ENCODE measurements around the gene MALRD1.

Gene MALRD1

DNA sequence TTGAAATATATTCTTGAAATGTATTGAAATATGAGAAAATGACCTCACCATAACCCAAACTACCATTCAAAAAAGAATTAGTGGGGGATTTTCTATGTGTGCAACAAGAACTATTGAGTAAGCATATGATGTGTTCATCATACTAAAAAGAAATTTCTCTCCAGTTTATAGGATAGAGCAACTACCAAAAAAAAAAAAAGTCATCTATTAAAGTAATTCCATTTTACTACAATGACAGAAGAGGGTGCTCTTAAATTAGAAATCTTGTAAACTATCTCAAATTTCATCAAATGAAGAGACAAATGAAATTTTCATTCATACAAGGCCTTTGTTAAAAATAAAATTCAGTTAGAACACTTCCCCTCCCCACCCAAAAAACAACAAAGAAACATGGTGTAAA lies 572.2 kb downstream of the MALRD1 start:
- Histone ChIP-seq H3K79me2 (ENCODE audit: low read length) (no peaks in the 10 kb centered on the region), H3K4me1 (ENCODE audit: low read length) (no peaks in the 10 kb centered on the region)
- TF ChIP-seq, protein P1, sequence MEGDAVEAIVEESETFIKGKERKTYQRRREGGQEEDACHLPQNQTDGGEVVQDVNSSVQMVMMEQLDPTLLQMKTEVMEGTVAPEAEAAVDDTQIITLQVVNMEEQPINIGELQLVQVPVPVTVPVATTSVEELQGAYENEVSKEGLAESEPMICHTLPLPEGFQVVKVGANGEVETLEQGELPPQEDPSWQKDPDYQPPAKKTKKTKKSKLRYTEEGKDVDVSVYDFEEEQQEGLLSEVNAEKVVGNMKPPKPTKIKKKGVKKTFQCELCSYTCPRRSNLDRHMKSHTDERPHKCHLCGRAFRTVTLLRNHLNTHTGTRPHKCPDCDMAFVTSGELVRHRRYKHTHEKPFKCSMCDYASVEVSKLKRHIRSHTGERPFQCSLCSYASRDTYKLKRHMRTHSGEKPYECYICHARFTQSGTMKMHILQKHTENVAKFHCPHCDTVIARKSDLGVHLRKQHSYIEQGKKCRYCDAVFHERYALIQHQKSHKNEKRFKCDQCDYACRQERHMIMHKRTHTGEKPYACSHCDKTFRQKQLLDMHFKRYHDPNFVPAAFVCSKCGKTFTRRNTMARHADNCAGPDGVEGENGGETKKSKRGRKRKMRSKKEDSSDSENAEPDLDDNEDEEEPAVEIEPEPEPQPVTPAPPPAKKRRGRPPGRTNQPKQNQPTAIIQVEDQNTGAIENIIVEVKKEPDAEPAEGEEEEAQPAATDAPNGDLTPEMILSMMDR (IDR thresholded peaks at IDR 0.05; ENCODE audit: low read depth, low read length), result no peak
- no peak for TF ChIP-seq EZH2phosphoT487 (IDR thresholded peaks at IDR 0.05; ENCODE audit: low read depth)

DNA sequence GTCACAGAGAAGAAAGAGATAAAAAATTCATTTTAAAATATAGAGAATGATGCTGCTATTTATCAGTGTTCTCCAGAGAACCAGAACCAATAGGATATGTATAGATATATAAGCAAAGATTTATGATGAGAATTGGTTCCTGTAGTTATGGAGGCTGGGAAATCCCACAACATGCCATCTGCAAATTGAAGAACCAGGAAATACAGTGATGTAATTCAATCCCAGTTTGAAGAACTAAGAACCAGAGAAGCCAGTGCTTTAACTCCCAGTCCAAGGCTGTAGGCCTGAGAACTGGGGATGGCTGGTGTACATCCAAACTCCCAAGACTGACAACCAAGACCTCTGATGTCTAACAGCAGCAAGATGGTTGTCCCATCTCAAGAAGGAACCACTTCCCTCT lies 574.7 kb downstream of the MALRD1 start:
- H3K9me3 ChIP-seq (ENCODE audit: insufficient read depth, low read length), result no peaks in the 10 kb centered on the region
- H3K79me2 ChIP-seq (ENCODE audit: low read length), result no peaks in the 10 kb centered on the region
- H3K27ac ChIP-seq (ENCODE audit: low read length), result no peak overlapping the region
- H4K20me1 ChIP-seq (ENCODE audit: insufficient read depth, low read length), result no peaks in the 10 kb centered on the region
- H3K4me3 ChIP-seq (ENCODE audit: low read length), result no peak overlapping the region
- TF ChIP-seq EZH2phosphoT487 (IDR thresholded peaks at IDR 0.05; ENCODE audit: low read depth), result no peak
- TF ChIP-seq, protein P1 (IDR thresholded peaks at IDR 0.05; ENCODE audit: low read depth, low read length), result no peak
- no peaks in the 10 kb centered on the region for H3K27me3 ChIP-seq (ENCODE audit: low read depth, low read length)
- H2AFZ ChIP-seq (ENCODE audit: low read depth, low read length), result no peak overlapping the region
- H3K4me2 ChIP-seq (ENCODE audit: low read length), result no peak overlapping the region
- H3K36me3 ChIP-seq (replicated peaks; ENCODE audit: low read depth, low read length), result no peaks in the 10 kb centered on the region
- no peak overlapping the region for H3K9ac ChIP-seq (ENCODE audit: low read length)
- no peaks in the 10 kb centered on the region for H3K4me1 ChIP-seq (ENCODE audit: low read length)

More for the DNA sequence above, 572.2 kb downstream of the MALRD1 start:
- no peaks in the 10 kb centered on the region for H3K9me3 ChIP-seq (ENCODE audit: insufficient read depth, low read length)
- no peak overlapping the region for H3K27ac ChIP-seq (ENCODE audit: low read length)
- H3K36me3 ChIP-seq (replicated peaks; ENCODE audit: low read depth, low read length), result no peaks in the 10 kb centered on the region
- H3K4me3 ChIP-seq (ENCODE audit: low read length), result no peak overlapping the region
- no peak overlapping the region for H3K9ac ChIP-seq (ENCODE audit: low read length)
- H2AFZ ChIP-seq (ENCODE audit: low read depth, low read length), result no peak overlapping the region
- H3K4me2 ChIP-seq (ENCODE audit: low read length), result no peak overlapping the region
- no peaks in the 10 kb centered on the region for H3K27me3 ChIP-seq (ENCODE audit: low read depth, low read length)
- H4K20me1 ChIP-seq (ENCODE audit: insufficient read depth, low read length), result no peaks in the 10 kb centered on the region

DNA sequence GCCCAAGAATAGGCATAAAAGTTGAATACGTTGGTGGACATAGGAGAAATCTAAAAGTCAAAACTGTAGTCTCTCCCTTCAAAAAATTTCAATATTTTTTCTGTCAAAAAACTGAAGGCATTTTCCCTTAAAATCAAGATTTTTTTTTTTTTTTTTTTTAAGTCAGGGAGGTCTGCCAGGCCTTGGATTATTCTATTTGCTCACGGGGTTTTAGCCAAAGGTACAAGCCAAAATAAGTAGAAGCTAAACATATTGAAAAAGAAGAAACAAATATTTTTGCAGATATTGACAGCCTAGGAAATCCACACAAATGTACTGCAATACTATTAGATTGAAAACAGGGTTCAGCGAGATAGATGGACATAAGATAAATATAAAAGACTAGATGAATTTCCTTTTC lies 577.6 kb downstream of the MALRD1 start:
- Histone ChIP-seq H2AFZ (ENCODE audit: low read depth, low read length) (no peak overlapping the region), H4K20me1 (ENCODE audit: insufficient read depth, low read length) (no peaks in the 10 kb centered on the region)

DNA sequence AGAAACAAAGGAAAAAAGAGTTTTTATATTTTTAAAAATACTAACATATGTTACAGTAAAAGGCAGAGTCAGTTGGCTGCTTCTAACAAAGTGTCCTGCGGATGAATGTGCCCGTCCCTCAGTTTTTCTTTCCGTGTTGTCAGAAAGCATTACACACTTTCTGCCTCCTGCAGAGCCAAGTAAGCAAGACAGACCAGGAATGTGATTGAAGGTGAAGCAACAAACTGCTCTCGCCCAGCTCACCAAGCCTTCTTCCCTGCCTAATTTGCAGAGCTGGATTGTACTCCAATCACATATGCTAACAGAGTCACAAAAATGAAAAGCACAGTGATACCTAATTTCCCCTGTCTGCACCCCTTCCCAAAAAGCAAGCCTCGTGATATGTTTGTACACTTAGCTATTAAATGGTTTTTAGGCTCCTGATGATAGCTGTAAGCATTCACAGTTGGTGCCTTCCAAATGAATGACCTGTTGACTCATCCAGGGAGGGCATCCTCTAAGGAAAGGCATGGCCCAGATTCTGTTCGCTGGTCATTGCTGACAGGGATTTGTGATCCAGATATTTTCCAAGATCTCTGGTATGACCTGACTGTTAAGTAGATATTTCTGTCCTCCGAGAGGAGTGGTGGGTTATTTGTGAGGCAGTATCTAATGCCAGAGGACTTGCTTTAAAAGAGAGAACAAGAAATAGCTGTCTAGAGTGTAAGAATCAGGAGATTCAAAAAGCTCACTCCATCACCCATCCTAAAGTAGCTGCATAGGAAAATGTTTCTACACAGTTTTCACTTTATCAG lies 580.4 kb downstream of the MALRD1 start:
- Histone ChIP-seq H3K36me3 (replicated peaks; ENCODE audit: low read depth, low read length) (no peaks in the 10 kb centered on the region), H3K27ac (ENCODE audit: low read length) (no peak overlapping the region), H4K20me1 (ENCODE audit: insufficient read depth, low read length) (no peaks in the 10 kb centered on the region), H2AFZ (ENCODE audit: low read depth, low read length) (no peak overlapping the region), H3K9me3 (ENCODE audit: insufficient read depth, low read length) (no peaks in the 10 kb centered on the region), H3K4me2 (ENCODE audit: low read length) (no peak overlapping the region), H3K79me2 (ENCODE audit: low read length) (no peaks in the 10 kb centered on the region), H3K4me3 (ENCODE audit: low read length) (no peak overlapping the region), H3K9ac (ENCODE audit: low read length) (no peak overlapping the region), H3K4me1 (ENCODE audit: low read length) (no peaks in the 10 kb centered on the region), H3K27me3 (ENCODE audit: low read depth, low read length) (no peaks in the 10 kb centered on the region)
- no peak for TF ChIP-seq EZH2phosphoT487 (IDR thresholded peaks at IDR 0.05; ENCODE audit: low read depth)
- TF ChIP-seq, protein P1 (IDR thresholded peaks at IDR 0.05; ENCODE audit: low read depth, low read length), result no peak

More for the DNA sequence above, 577.6 kb downstream of the MALRD1 start:
- no peaks in the 10 kb centered on the region for H3K27me3 ChIP-seq (ENCODE audit: low read depth, low read length)
- no peaks in the 10 kb centered on the region for H3K36me3 ChIP-seq (replicated peaks; ENCODE audit: low read depth, low read length)
- TF ChIP-seq, protein P1 (IDR thresholded peaks at IDR 0.05; ENCODE audit: low read depth, low read length), result no peak
- no peak overlapping the region for H3K4me2 ChIP-seq (ENCODE audit: low read length)
- H3K4me1 ChIP-seq (ENCODE audit: low read length), result no peaks in the 10 kb centered on the region
- H3K27ac ChIP-seq (ENCODE audit: low read length), result no peak overlapping the region
- no peak overlapping the region for H3K9ac ChIP-seq (ENCODE audit: low read length)
- no peak overlapping the region for H3K4me3 ChIP-seq (ENCODE audit: low read length)
- H3K9me3 ChIP-seq (ENCODE audit: insufficient read depth, low read length), result no peaks in the 10 kb centered on the region
- H3K79me2 ChIP-seq (ENCODE audit: low read length), result no peaks in the 10 kb centered on the region

All from OCI-LY3 (cell line).